Measurements from ENCODE around the gene CD8B2.

The CD8B2 gene

GRCh38 chr2:106570316-106570715 is 83.2 kb downstream of the CD8B2 start:
- no peak for TF ChIP-seq JUND (IDR thresholded peaks at IDR 0.05; ENCODE audit: low read depth)
- in situ Hi-C loops (cut with HindIII; ENCODE audit: low pct_unique_long_range_greater_than_20kb, low sequenced_read_pairs): no loop called here
- DNase-seq (ENCODE audit: low read depth in 1 of 2, low spot score in 1 of 2): no peak
